Endometrial microvascular endothelial cells (primary cell): ENCODE results near the gene ZMIZ1. TPM values are rescaled to one million over a fixed set of nuclear protein-coding genes. Genes with fewer than 3 reads are reported as not detected.

Source experiments
- in situ Hi-C: cut with HindIII; loops from 2 replicates; pipeline ENCODE4 v1.10.0; 2017; ENCODE audit warnings: low sequenced_read_pairs, low pct_unique_long_range_greater_than_20kb; ENCODE audit errors: inconsistent ontology term
- total RNA-seq: library from RNA; depleted of rRNA; stranded (reverse); fragments of >200 nt; gene quantifications from one replicate; pipeline ENCODE4 v1.2.3, GENCODE V29; 2015; ENCODE audit errors: inconsistent ontology term

ZMIZ1 gene
- total RNA-seq, 1 donor from 2014 or later, result 19.5 TPM

- in situ Hi-C loops, result no loop called here
These were observed 169.4 kb downstream of the ZMIZ1 start for GRCh38 chr10:79238158-79238520.

- in situ Hi-C loops, result no loop called here
These were observed 169.8 kb downstream of the ZMIZ1 start for GRCh38 chr10:79238606-79239005.

- in situ Hi-C loops, result no loop called here
These were observed 170.6 kb downstream of the ZMIZ1 start for GRCh38 chr10:79239275-79239779.

- in situ Hi-C loops, result loop anchor here (10.0 kb wide), 1 partner anchor 1195 kb away; no protein-coding TSS in a partner anchor
These were observed 171.3 kb downstream of the ZMIZ1 start for GRCh38 chr10:79239924-79240581.

- in situ Hi-C loops, result loop anchor here (10.0 kb wide), 1 partner anchor 1197 kb away; no protein-coding TSS in a partner anchor
These were observed 172.8 kb downstream of the ZMIZ1 start for GRCh38 chr10:79241629-79241989.

- in situ Hi-C loops, result loop anchor here (10.0 kb wide), 1 partner anchor 1197 kb away; no protein-coding TSS in a partner anchor
These were observed 173.3 kb downstream of the ZMIZ1 start for GRCh38 chr10:79241990-79242619.

- in situ Hi-C loops, result loop anchor here (10.0 kb wide), 1 partner anchor 1198 kb away; no protein-coding TSS in a partner anchor
These were observed 173.9 kb downstream of the ZMIZ1 start for GRCh38 chr10:79242620-79243152.

GRCh38 chr10:79243181-79244067 lies 174.7 kb downstream of the ZMIZ1 start:
- in situ Hi-C loops, result loop anchor here (10.0 kb wide), 1 partner anchor 1199 kb away; no protein-coding TSS in a partner anchor

- in situ Hi-C loops, result loop anchor here (10.0 kb wide), 1 partner anchor 1199 kb away; no protein-coding TSS in a partner anchor
These were observed 175.3 kb downstream of the ZMIZ1 start for GRCh38 chr10:79244068-79244442.

GRCh38 chr10:79244841-79245504 lies 176.2 kb downstream of the ZMIZ1 start:
- in situ Hi-C loops, result loop anchor here (10.0 kb wide), 1 partner anchor 1200 kb away; no protein-coding TSS in a partner anchor

GRCh38 chr10:79245539-79246208 lies 176.9 kb downstream of the ZMIZ1 start:
- in situ Hi-C loops, result loop anchor here (10.0 kb wide), 1 partner anchor 1201 kb away; no protein-coding TSS in a partner anchor

GRCh38 chr10:79246209-79246581 lies 177.4 kb downstream of the ZMIZ1 start:
- in situ Hi-C loops, result loop anchor here (10.0 kb wide), 1 partner anchor 1201 kb away; no protein-coding TSS in a partner anchor

GRCh38 chr10:79246606-79247275 lies 178.0 kb downstream of the ZMIZ1 start:
- in situ Hi-C loops, result loop anchor here (10.0 kb wide), 1 partner anchor 1202 kb away; no protein-coding TSS in a partner anchor

GRCh38 chr10:79247373-79248137 lies 178.8 kb downstream of the ZMIZ1 start:
- in situ Hi-C loops, result loop anchor here (10.0 kb wide), 1 partner anchor 1203 kb away; no protein-coding TSS in a partner anchor

- in situ Hi-C loops, result loop anchor here (10.0 kb wide), 1 partner anchor 1204 kb away; no protein-coding TSS in a partner anchor
These were observed 179.8 kb downstream of the ZMIZ1 start for GRCh38 chr10:79248341-79249185.
